GM21528 (cell line): Measurements from ENCODE around the gene DHCR24.

ENCODE experiments used
- ATAC-seq: cut with Tn5 transposase; IDR thresholded peaks from one replicate; pipeline ENCODE4 v1.9.1; 2021; ENCODE audit warnings: mild to moderate bottlenecking, moderate library complexity; ENCODE audit not compliant: unreplicated experiment, low FRiP score

The DHCR24 gene

GRCh38 chr1:54848134-54848948 is 38.7 kb downstream of the DHCR24 start:
- ATAC-seq, result no peak

DNA sequence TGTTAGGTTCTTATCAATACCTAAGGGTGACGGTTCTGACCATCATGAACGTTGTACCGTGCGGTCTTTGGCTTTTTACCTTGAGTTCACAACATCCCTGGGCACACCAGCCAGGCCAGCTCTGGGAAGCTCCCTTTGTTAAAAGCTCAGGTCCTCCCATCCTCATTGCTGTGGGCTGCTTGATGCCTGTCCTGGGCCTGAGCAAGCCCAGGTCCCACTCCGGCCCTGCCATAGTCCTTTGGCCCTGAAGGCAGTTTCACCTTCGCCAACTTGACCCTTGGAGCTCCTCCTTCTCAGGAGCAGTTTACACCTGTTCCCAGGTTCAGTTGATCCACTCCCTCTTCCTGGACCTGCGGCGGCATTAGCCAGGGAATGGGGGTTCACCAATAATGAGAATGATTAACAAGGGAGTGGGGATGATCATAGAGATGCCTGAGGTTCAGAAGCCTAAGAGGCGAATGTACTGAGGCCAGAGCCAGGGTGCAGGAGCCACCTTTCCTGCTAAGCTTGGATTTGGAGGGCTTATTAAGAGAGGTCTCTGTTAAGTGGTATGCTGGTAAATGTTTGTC is 40.2 kb downstream of the DHCR24 start:
- ATAC-seq, result no peak

DNA sequence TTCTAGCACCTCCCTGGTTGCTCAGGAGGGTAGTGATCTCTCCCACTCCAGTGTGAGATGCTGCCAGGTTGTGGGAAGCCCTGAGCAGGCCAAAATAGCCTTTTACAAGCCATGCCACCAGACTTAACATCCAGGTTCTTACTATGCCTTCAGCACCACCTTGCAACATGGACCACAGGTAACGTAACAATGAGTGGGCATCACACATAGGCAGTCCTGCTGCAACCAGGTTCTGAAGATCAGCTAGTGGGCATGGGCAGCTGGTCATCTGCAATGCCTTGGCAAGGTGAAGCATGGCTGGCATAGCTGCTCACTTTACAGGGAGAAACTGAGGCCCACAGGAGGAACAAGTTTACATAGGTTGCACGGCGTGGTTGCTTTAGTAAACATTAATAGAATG is 40.7 kb downstream of the DHCR24 start:
- ATAC-seq, result no peak

DNA sequence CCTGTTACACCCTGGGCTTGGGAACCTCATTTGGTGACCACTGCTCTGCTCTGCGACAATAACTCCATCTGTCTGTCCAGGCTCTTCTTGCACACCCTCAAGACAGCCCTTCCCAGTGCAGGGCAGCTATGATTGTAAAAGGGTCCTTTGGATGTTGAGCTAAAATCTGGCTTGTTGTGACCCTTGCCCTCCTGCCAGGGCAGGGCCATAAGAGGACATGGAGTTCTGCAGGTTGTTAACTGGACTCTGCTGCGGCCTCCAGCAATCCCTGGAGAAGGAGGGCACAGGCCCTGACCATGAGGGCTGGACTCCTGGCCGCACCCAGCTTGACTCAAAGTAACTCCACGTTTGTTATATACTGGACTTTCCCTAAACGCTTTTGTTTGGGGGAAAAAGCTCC is 41.2 kb downstream of the DHCR24 start:
- no peak for ATAC-seq

DNA sequence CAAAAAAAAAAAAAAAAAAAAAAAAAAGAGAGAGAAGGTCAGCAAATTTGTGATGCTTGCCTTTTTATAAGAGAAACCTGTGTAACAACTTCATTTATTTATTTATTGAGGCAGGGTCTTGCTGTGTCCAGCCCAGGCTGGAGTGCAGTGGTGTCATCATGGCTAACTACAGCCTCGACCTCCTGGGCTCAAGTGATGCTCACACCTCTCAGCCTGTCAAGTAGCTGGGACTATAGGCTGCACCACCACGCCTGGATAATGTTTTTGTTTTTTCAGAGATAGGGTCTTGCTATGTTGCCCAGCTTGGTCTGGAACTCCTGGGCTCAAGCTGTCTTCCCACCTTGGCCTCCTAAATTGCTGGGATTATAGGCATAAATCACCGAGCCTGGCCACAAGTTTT is 42.4 kb downstream of the DHCR24 start:
- ATAC-seq, result no peak

GRCh38 chr1:54843449-54843848 is 43.5 kb downstream of the DHCR24 start:
- ATAC-seq, result no peak

- no peak for ATAC-seq
These were observed 44.0 kb downstream of the DHCR24 start for GRCh38 chr1:54842963-54843362.

DNA sequence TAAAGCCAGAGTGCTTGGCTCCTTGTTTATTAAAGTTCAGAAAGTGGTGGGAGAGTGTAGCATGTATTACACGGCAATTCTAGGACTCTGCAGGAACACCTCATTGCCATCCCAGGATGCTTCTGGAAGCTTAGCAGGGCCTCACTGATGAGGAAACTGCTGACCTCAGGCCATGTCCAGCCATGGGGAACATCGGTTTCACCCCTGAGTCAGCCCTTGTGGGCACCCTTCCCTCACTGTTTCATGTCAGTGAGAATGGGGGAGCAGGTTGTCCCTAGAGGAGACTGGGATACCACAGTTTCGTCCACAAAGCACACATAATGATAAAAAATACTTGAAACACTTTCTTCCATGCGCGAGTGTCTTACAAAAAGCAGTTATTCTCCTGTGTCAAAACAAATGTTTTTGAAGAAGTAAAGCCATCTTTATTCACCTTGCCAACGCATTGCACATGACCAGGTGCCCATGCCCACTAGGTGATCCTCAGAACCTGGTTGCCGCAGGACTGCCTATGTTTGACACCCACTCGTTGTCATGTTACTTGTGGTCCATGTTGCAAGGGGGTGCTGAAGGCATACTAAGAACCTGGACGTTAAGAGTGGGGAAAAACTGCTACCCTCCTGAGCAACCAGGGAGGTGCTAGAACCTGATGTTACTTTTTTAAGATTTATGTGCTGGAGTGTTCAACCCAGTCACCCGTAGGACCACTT is 44.6 kb downstream of the DHCR24 start:
- ATAC-seq, result no peak

DNA sequence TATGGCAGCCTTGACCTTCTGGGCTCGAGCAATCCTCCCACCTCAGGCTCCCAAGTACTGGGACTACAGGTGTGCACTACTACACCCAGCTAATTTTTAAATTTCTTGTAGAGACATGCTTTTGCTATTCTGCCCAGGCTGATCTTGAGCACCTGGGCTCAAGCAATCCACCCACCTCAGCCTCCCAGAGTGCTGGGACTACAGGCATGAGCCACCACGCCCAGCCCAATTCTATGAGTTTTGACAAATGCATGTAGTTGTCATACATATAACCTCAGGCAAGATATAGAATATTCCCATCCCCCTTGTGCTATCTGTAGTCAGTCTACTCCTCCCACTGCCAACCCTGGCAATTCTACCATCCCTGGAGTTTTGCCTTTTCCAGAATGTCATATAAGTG is 47.2 kb downstream of the DHCR24 start:
- no peak for ATAC-seq

DNA sequence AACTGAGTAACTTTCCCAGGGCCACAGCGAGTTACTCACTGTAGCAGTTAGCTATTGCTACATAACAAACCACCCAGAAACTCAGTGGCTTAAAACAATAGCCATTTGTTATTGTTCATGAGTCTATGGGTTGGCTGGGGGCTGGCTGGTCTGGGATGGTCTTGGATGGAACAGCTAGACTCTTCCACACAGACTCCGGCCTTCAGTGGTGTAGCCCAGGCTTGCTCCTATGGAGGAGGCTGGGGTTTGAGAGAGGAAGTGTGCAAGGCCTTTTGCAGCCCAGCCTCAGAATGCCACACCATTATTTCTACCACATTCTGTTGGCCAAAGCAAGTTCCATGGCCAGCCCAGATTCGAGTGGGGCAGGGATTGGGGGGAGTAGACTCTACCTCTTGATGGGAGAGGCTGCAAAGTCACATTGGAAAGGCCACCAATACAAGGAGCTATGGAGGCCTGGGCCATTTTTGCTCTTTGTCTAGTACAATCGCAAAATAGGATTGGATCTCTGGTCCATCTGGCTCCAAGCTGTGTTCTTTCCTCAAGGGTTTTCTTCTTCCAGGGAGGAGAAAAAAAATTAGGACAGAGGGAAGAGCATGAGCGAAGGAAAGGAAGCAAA is 48.3 kb downstream of the DHCR24 start:
- no peak for ATAC-seq

DNA sequence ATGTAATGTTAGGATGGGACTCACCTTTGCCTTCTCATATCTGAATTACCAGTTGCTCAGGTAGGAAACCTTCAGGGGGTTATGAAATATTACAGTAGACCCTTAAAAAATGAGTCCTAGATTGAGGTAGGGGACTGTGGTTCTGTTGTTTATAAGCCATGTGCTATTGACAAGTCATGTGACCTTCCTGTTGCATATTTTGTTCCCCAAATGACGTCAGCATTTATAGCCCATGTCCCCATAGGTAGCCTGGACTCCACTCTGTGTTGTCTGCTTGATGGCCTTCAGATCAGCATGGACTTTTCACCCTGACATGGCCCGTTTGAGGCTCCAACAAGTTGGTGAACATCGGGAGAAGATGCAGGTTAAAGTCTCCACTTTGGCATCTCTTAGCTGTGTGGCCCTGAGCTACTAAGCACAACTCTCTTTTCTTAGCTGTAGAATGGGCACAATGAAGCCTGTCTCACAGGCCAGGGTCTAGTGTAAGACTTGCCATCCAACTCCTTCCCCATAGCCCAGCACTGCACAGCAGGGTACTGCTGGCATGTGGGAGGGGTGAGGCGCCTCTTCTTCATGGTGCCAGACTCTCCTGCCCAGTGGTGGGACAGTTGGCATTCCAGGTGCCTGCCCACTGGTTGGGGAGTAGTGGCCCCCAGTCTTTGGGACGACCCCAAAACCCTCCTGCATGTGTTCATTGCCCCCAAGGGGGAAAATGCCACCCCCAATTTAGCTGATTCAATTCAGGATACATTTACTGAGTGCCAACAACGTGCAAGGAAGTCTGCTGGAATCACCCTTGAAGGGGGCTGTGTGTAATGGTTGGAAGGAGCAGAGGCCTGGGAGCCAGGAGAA is 49.8 kb downstream of the DHCR24 start:
- no peak for ATAC-seq

- ATAC-seq, result no peak
These were observed 50.4 kb downstream of the DHCR24 start for GRCh38 chr1:54836594-54836993.

DNA sequence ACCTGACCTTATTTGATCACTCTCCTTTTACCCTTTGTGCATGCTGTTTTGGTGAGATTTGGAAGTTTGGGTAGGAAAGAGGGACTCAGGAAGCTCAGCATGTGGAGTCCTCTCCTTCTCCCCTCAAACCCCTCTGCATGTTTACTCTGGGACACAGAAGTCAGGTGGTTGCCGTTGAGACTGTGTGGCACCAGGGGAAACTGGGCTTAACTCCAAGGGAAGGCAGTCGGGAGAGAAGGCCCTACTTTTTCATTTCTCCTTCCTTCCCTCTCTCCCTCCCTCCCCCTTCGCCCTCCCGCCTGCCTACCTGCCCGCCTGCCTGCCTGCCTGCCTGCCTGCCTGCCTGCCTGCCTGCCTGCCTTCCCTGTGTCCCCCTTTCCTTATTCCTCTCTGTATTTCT is 51.0 kb downstream of the DHCR24 start:
- ATAC-seq, result no peak

GRCh38 chr1:54835131-54835898 is 51.7 kb downstream of the DHCR24 start:
- no peak for ATAC-seq

DNA sequence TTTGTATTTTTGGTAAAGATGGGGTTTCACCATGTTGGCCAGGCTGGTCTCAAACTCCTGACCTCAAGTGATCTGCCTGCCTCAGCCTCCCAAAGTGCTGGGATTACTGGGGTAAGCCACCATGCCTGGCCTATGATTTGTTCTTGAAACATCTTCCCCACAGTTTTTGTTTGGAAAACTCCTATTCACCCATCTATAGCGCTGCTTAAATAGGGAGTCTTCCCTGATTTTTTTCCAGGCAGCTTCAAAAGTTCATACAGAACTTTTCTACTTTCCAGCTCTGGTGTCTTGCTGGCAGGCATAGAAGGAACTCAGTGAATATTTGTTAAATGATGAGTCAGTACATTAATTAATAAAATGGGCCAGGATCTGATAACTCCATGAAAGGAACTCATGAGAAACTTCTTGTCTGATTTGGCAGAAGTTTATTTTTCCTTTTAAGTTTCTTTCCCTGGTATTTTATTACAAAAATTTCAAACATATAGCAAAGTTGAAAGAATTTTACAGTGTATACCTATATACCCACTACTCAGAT is 52.9 kb downstream of the DHCR24 start:
- ATAC-seq, result no peak

GRCh38 chr1:54833121-54833520 is 53.9 kb downstream of the DHCR24 start:
- no peak for ATAC-seq

- no peak for ATAC-seq
These were observed 60.7 kb downstream of the DHCR24 start for GRCh38 chr1:54826226-54826816.

- ATAC-seq, result no peak
These were observed 61.3 kb downstream of the DHCR24 start for GRCh38 chr1:54825696-54826095.

DNA sequence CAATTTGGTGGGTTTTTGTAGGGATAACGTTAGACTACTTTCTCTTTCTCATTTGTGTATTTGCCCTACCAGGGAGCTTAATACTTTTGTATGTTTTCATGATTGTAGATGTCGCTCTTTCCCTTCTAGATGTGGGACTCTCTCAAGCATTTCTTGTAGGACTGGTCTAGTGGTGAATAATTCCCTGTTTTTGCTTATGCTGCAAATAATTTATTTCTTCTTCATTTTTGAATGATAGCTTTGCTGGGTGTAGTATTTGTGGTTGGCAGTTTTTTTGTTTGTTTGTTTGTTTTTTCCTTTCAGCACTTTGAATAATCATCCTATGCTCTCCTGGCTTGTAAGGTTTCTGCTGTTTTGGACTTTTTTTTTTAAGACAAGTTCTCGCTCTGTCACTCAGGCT is 63.3 kb downstream of the DHCR24 start:
- no peak for ATAC-seq
